GM23338 (cell line): ENCODE results near the gene FEN1. TPM values are rescaled to one million over a fixed set of nuclear protein-coding genes. Genes with fewer than 3 reads are reported as not detected.

ENCODE experiments used
- ATAC-seq: fragments of 200-7000 bp; cut with Tn5 transposase; 3 replicates; pipeline ENCODE4 v1.9.1; 2020
- DNase-seq: peaks from one replicate; pipeline ENCODE4 v3.0.0-alpha.2; 2015; ENCODE audit warnings: low spot score
- H2AFZ ChIP-seq: fragments of 200-600 bp; sonication (generic); 2 replicates; pipeline ENCODE4 v1.8.0; 2016; ENCODE audit warnings: antibody characterized with exemption, mild to moderate bottlenecking, moderate library complexity
- H3F3A ChIP-seq: fragments of 200-600 bp; sonication (generic); replicated peaks from 2 replicates; pipeline ENCODE4 v1.8.0; 2017; ENCODE audit warnings: antibody characterized with exemption, mixed run types, low read depth
- H3K27ac ChIP-seq: fragments of 200-600 bp; sonication (generic); 2 replicates; pipeline ENCODE4 v1.6.1; 2016; ENCODE audit warnings: low read depth
- H3K27me3 ChIP-seq: fragments of 200-600 bp; sonication (generic); 2 replicates; pipeline ENCODE4 v1.8.0; 2016; ENCODE audit warnings: mild to moderate bottlenecking, mixed run types, moderate library complexity; ENCODE audit not compliant: insufficient read depth
- H3K36me3 ChIP-seq: fragments of 200-600 bp; sonication (generic); 2 replicates; pipeline ENCODE4 v1.8.0; 2016; ENCODE audit warnings: mild to moderate bottlenecking; ENCODE audit not compliant: insufficient read depth
- H3K4me1 ChIP-seq: fragments of 200-600 bp; sonication (generic); 2 replicates; pipeline ENCODE4 v1.8.0; 2016; ENCODE audit warnings: mild to moderate bottlenecking, moderate library complexity; ENCODE audit not compliant: insufficient read depth
- H3K4me2 ChIP-seq: fragments of 200-600 bp; sonication (generic); 2 replicates; pipeline ENCODE4 v1.7.1; 2017; ENCODE audit warnings: mixed run types
- H3K4me3 ChIP-seq: fragments of 200-600 bp; sonication (generic); 2 replicates; pipeline ENCODE4 v1.6.1; 2016; ENCODE audit warnings: mixed run types
- H3K79me2 ChIP-seq: fragments of 200-600 bp; sonication (generic); replicated peaks from 2 replicates; pipeline ENCODE4 v1.8.0; 2017; ENCODE audit warnings: mild to moderate bottlenecking; ENCODE audit not compliant: insufficient read depth
- H3K9me2 ChIP-seq: fragments of 200-600 bp; sonication (generic); 2 replicates; pipeline ENCODE4 v1.8.0; 2017; ENCODE audit not compliant: insufficient read depth
- H4K20me1 ChIP-seq: fragments of 200-600 bp; sonication (generic); replicated peaks from 2 replicates; pipeline ENCODE4 v1.8.0; 2017; ENCODE audit warnings: mild to moderate bottlenecking; ENCODE audit not compliant: insufficient read depth
- H3K27ac Mint-ChIP-seq: 2 replicates; pipeline ENCODE4 v1.8.0; 2020; ENCODE audit warnings: inconsistent platforms, mild to moderate bottlenecking, moderate library complexity, mixed read lengths
- H3K27me3 Mint-ChIP-seq: 3 replicates; pipeline ENCODE4 v1.8.0; 2022; ENCODE audit warnings: low read depth, mild to moderate bottlenecking, moderate library complexity, mixed read lengths, inconsistent platforms; ENCODE audit not compliant: insufficient read depth, poor library complexity
- H3K36me3 Mint-ChIP-seq: 3 replicates; pipeline ENCODE4 v1.8.0; 2021; ENCODE audit warnings: low read depth, mild to moderate bottlenecking, inconsistent platforms, moderate library complexity, mixed read lengths
- H3K4me1 Mint-ChIP-seq: 3 replicates; pipeline ENCODE4 v1.8.0; 2020; ENCODE audit warnings: mild to moderate bottlenecking, inconsistent platforms, mixed read lengths
- H3K4me3 Mint-ChIP-seq: 3 replicates; pipeline ENCODE4 v1.8.0; 2021; ENCODE audit warnings: moderate library complexity, mild to moderate bottlenecking, inconsistent platforms, mixed read lengths
- H3K9me3 Mint-ChIP-seq: 3 replicates; pipeline ENCODE4 v1.8.0; 2020; ENCODE audit warnings: moderate library complexity, mild to moderate bottlenecking, inconsistent platforms, mixed read lengths
- CREB1 ChIP-seq: fragments of 250-450 bp; sonication (Bioruptor Pico); IDR thresholded peaks from 2 replicates; pipeline ENCODE4 v1.5.0; 2020; ENCODE audit warnings: low read depth, mild to moderate bottlenecking, moderate library complexity
- CTCF ChIP-seq, 2 experiments: fragments of 200-600 bp in 1 of 2; sonication (generic) in 1 of 2; conservative IDR thresholded peaks; 2 replicates each; pipeline versions ENCODE4 v1.5.1 to v1.6.1; 2016 to 2017; ENCODE audit warnings: antibody characterized with exemption in 2 of 2, low read depth in 2 of 2, mild to moderate bottlenecking in 2 of 2, moderate library complexity in 1 of 2
- ETS1 ChIP-seq: IDR thresholded peaks from 2 replicates; pipeline ENCODE4 v1.6.1; 2016; ENCODE audit warnings: antibody characterized with exemption
- EZH2 ChIP-seq: fragments of 200-600 bp; sonication (generic); IDR thresholded peaks from one replicate; pipeline ENCODE4 v1.8.0; 2017; ENCODE audit warnings: antibody characterized with exemption, mild to moderate bottlenecking, low read depth; ENCODE audit not compliant: unreplicated experiment
- EZH2phosphoT487 ChIP-seq: fragments of 200-600 bp; sonication (generic); IDR thresholded peaks from one replicate; pipeline ENCODE4 v1.8.1; 2018; ENCODE audit warnings: antibody characterized with exemption; ENCODE audit not compliant: unreplicated experiment
- JUNB ChIP-seq: IDR thresholded peaks from one replicate; pipeline ENCODE4 v1.6.1; 2016; ENCODE audit warnings: antibody characterized with exemption; ENCODE audit not compliant: unreplicated experiment
- NANOG ChIP-seq: IDR thresholded peaks from 2 replicates; pipeline ENCODE4 v1.6.1; 2016; ENCODE audit warnings: antibody characterized with exemption, borderline replicate concordance
- POLR2AphosphoS5 ChIP-seq: IDR thresholded peaks from 2 replicates; pipeline ENCODE4 v1.6.1; 2016; ENCODE audit warnings: antibody characterized with exemption, low read depth
- REST ChIP-seq: IDR thresholded peaks from one replicate; pipeline ENCODE4 v1.6.1; 2018; ENCODE audit warnings: antibody characterized with exemption; ENCODE audit not compliant: unreplicated experiment
- STAT1 ChIP-seq: IDR thresholded peaks from one replicate; pipeline ENCODE4 v1.6.1; 2016; ENCODE audit warnings: antibody characterized with exemption; ENCODE audit not compliant: unreplicated experiment
- ZNF114 ChIP-seq: fragments of 250-450 bp; sonication (Bioruptor Pico); IDR thresholded peaks from 2 replicates; pipeline ENCODE4 v1.5.0; 2020; ENCODE audit warnings: mild to moderate bottlenecking, moderate library complexity
- ZNF331 ChIP-seq: fragments of 250-450 bp; sonication (Bioruptor Pico); IDR thresholded peaks from 2 replicates; pipeline ENCODE4 v1.5.0; 2020; ENCODE audit warnings: low read depth, mild to moderate bottlenecking, moderate library complexity
- ZNF462 ChIP-seq: fragments of 250-450 bp; sonication (Bioruptor Pico); IDR thresholded peaks from 2 replicates; pipeline ENCODE4 v1.5.0; 2020; ENCODE audit warnings: mild to moderate bottlenecking, moderate library complexity
- polyA plus RNA-seq: library from polyadenylated mRNA; unstranded; fragments of >200 nt; fragmentation: Nextera tagmentation; extraction: Ambion mirVana; gene quantifications from 2 replicates; pipeline ENCODE4 v1.2.1, GENCODE V29; 2016
- total RNA-seq: library from RNA; depleted of rRNA; stranded (reverse); fragments of >200 nt; shearing (Covaris generic); gene quantifications from 2 replicates; pipeline ENCODE4 v1.2.3, GENCODE V29; 2014

FEN1 gene
- total and polyA plus RNA-seq, 2 experiments from 2014 or later, result 85.1 to 89.0 TPM

GRCh38 chr11:61746442-61747191, 46.1 kb upstream of the FEN1 start:
- H3K36me3 ChIP-seq, result no peaks in the 10 kb centered on the region
- Mint-ChIP-seq H3K36me3 (peaks cover 4% of the 10 kb centered on the region; the same call in 2 of the 3 replicates), H3K27ac (peak overlapping the region; percentile 69; the same call in 1 of the 2 replicates), H3K9me3 (no peaks in the 10 kb centered on the region), H3K4me1 (peaks cover 14% of the 10 kb centered on the region), H3K4me3 (no peak overlapping the region), H3K27me3 (peaks cover 18% of the 10 kb centered on the region)
- no peak overlapping the region for H3K27ac ChIP-seq
- TF ChIP-seq EZH2 (no peak), EZH2phosphoT487 (no peak), POLR2AphosphoS5 (no peak), ZNF114 (no peak), CREB1 (CRISPR knock-in tag) (no peak), CTCF (conservative IDR thresholded peaks at IDR 0.05; ENCODE audit: low read depth in 2 of 2) (no peak), NANOG (no peak), ZNF331 (no peak), ETS1 (no peak), JUNB (no peak), ZNF462 (CRISPR knock-in tag) (no peak), STAT1 (no peak), REST (no peak)
- H3K4me3 ChIP-seq, result no peak overlapping the region
- H3K4me2 ChIP-seq, result no peak overlapping the region
- no peak for ATAC-seq
- H3K9me2 ChIP-seq, result no peaks in the 10 kb centered on the region
- no peaks in the 10 kb centered on the region; the same call in 1 of the 2 replicates for H4K20me1 ChIP-seq
- no peak overlapping the region for H2AFZ ChIP-seq
- peaks cover 10% of the 10 kb centered on the region; the same call in 1 of the 2 replicates for H3K27me3 ChIP-seq
- DNase-seq, result no peak
- H3K79me2 ChIP-seq, result no peaks in the 10 kb centered on the region
- peaks cover 11% of the 10 kb centered on the region for H3K4me1 ChIP-seq
- H3F3A ChIP-seq, result 0 out of 2 replicates have a peak, but pooled peaks cover 4% of the 10 kb centered on the region
